Measurements from ENCODE around the gene PRSS53.

PRSS53 gene

GRCh38 chr16:31108794-31109558 lies 20.2 kb upstream of the PRSS53 start:
- H3K27ac ChIP-seq (ENCODE audit: low read depth, low read length) = no peak overlapping the region
- WGBS (ENCODE audit: extremely low coverage, insufficient coverage, low lambda C conversion rate) = no CpG with 5 or more reads among the region's 57 CpGs

GRCh38 chr16:31108035-31108793 lies 19.5 kb upstream of the PRSS53 start, which contains the start of gene BCKDK:
TSS of gene BCKDK (plus strand) at chr16:31108386. CDS start at chr16:31109224, 838 bp downstream.
- Histone ChIP-seq H2AK5ac (ENCODE audit: low read length) (no peak within 1 kb of the TSS), H3K23ac (ENCODE audit: low read length) (peak within 1 kb of the TSS; percentile 57), H3K27me3 (ENCODE audit: insufficient read depth, low read length, poor library complexity) (no peaks in the 10 kb centered on the region), H3K4me3 (ENCODE audit: low read length) (peak within 1 kb of the TSS; percentile 80), H3K4ac (ENCODE audit: low read depth, low read length) (peak within 1 kb of the TSS; percentile 74), H3K36me3 (ENCODE audit: control insufficient read depth, insufficient read depth, low read length) (peaks cover 4% of the 10 kb centered on the region), H4K5ac (ENCODE audit: low read length) (no peak within 1 kb of the TSS), H2BK15ac (replicated peaks; ENCODE audit: low read depth) (no peak within 1 kb of the TSS), H3K18ac (ENCODE audit: low read length) (peak within 1 kb of the TSS; percentile 72), H3K27ac (ENCODE audit: low read depth, low read length) (no peak within 1 kb of the TSS), H3K9ac (ENCODE audit: low read length) (peak within 1 kb of the TSS; percentile 91), H2BK5ac (ENCODE audit: low read length) (no peak within 1 kb of the TSS), H3K79me2 (ENCODE audit: control insufficient read depth, insufficient read depth, low read length) (no peaks in the 10 kb centered on the region), H2BK120ac (ENCODE audit: low read depth, low read length) (no peak within 1 kb of the TSS), H3K4me1 (ENCODE audit: control insufficient read depth, low read depth, low read length) (no peaks in the 10 kb centered on the region), H3K56ac (ENCODE audit: low read length) (peak within 1 kb of the TSS; percentile 97), H3K79me1 (ENCODE audit: low read length) (peaks cover 4% of the 10 kb centered on the region), H4K8ac (ENCODE audit: low read depth, low read length) (peak within 1 kb of the TSS; percentile 77), H3K4me2 (ENCODE audit: low read length) (peak within 1 kb of the TSS; percentile 90)
- WGBS (ENCODE audit: extremely low coverage, insufficient coverage, low lambda C conversion rate) = no CpG with 5 or more reads among the region's 68 CpGs
- peak; percentile 65 for DNase-seq

More at GRCh38 chr16:31108794-31109558, 20.2 kb upstream of the PRSS53 start:
- H2AK5ac ChIP-seq (ENCODE audit: low read length) = no peak overlapping the region
- peak overlapping the region; percentile 74 for H3K4ac ChIP-seq (ENCODE audit: low read depth, low read length)
- peak overlapping the region; percentile 97 for H3K56ac ChIP-seq (ENCODE audit: low read length)
- H3K4me1 ChIP-seq (ENCODE audit: control insufficient read depth, low read depth, low read length) = no peaks in the 10 kb centered on the region
- H3K79me2 ChIP-seq (ENCODE audit: control insufficient read depth, insufficient read depth, low read length) = no peaks in the 10 kb centered on the region
- no peaks in the 10 kb centered on the region for H3K27me3 ChIP-seq (ENCODE audit: insufficient read depth, low read length, poor library complexity)
- no peak for DNase-seq
- H3K36me3 ChIP-seq (ENCODE audit: control insufficient read depth, insufficient read depth, low read length) = peaks cover 4% of the 10 kb centered on the region
- peaks cover 4% of the 10 kb centered on the region for H3K79me1 ChIP-seq (ENCODE audit: low read length)
- no peak overlapping the region for H2BK5ac ChIP-seq (ENCODE audit: low read length)
- peak overlapping the region; percentile 90 for H3K4me2 ChIP-seq (ENCODE audit: low read length)
- H4K5ac ChIP-seq (ENCODE audit: low read length) = no peak overlapping the region
- H3K23ac ChIP-seq (ENCODE audit: low read length) = no peak overlapping the region
- H4K8ac ChIP-seq (ENCODE audit: low read depth, low read length) = no peak overlapping the region
- H3K9ac ChIP-seq (ENCODE audit: low read length) = peak overlapping the region; percentile 91
- peak overlapping the region; percentile 72 for H3K18ac ChIP-seq (ENCODE audit: low read length)
- peak overlapping the region; percentile 80 for H3K4me3 ChIP-seq (ENCODE audit: low read length)
- H2BK120ac ChIP-seq (ENCODE audit: low read depth, low read length) = no peak overlapping the region
- no peak overlapping the region for H2BK15ac ChIP-seq (replicated peaks; ENCODE audit: low read depth)

- Histone ChIP-seq H3K27me3 (ENCODE audit: insufficient read depth, low read length, poor library complexity) (no peaks in the 10 kb centered on the region), H2AK5ac (ENCODE audit: low read length) (no peak overlapping the region), H2BK120ac (ENCODE audit: low read depth, low read length) (no peak overlapping the region), H3K9ac (ENCODE audit: low read length) (no peak overlapping the region), H2BK15ac (replicated peaks; ENCODE audit: low read depth) (no peak overlapping the region), H3K4ac (ENCODE audit: low read depth, low read length) (no peak overlapping the region), H3K18ac (ENCODE audit: low read length) (no peak overlapping the region), H4K5ac (ENCODE audit: low read length) (no peak overlapping the region), H4K8ac (ENCODE audit: low read depth, low read length) (no peak overlapping the region), H3K36me3 (ENCODE audit: control insufficient read depth, insufficient read depth, low read length) (peaks cover 4% of the 10 kb centered on the region), H3K56ac (ENCODE audit: low read length) (no peak overlapping the region), H2BK5ac (ENCODE audit: low read length) (no peak overlapping the region), H3K4me2 (ENCODE audit: low read length) (no peak overlapping the region), H3K79me1 (ENCODE audit: low read length) (peaks cover 4% of the 10 kb centered on the region), H3K4me3 (ENCODE audit: low read length) (no peak overlapping the region), H3K23ac (ENCODE audit: low read length) (no peak overlapping the region), H3K27ac (ENCODE audit: low read depth, low read length) (no peak overlapping the region), H3K79me2 (ENCODE audit: control insufficient read depth, insufficient read depth, low read length) (no peaks in the 10 kb centered on the region), H3K4me1 (ENCODE audit: control insufficient read depth, low read depth, low read length) (no peaks in the 10 kb centered on the region)
- WGBS (ENCODE audit: extremely low coverage, insufficient coverage, low lambda C conversion rate) = no CpG with 5 or more reads among the region's 6 CpGs
- no peak for DNase-seq
Observed at GRCh38 chr16:31107465-31107867, 18.7 kb upstream of the PRSS53 start.

- H2BK120ac ChIP-seq (ENCODE audit: low read depth, low read length) = no peak overlapping the region
- H3K27me3 ChIP-seq (ENCODE audit: insufficient read depth, low read length, poor library complexity) = no peaks in the 10 kb centered on the region
- H2AK5ac ChIP-seq (ENCODE audit: low read length) = no peak overlapping the region
- H4K5ac ChIP-seq (ENCODE audit: low read length) = no peak overlapping the region
- peaks cover 2% of the 10 kb centered on the region for H3K36me3 ChIP-seq (ENCODE audit: control insufficient read depth, insufficient read depth, low read length)
- no peak overlapping the region for H3K23ac ChIP-seq (ENCODE audit: low read length)
- H3K9ac ChIP-seq (ENCODE audit: low read length) = no peak overlapping the region
- no peak overlapping the region for H3K4me2 ChIP-seq (ENCODE audit: low read length)
- WGBS (ENCODE audit: extremely low coverage, insufficient coverage, low lambda C conversion rate) = no CpG with 5 or more reads among the region's 28 CpGs
- H3K79me2 ChIP-seq (ENCODE audit: control insufficient read depth, insufficient read depth, low read length) = no peaks in the 10 kb centered on the region
- H2BK15ac ChIP-seq (replicated peaks; ENCODE audit: low read depth) = no peak overlapping the region
- H3K4me3 ChIP-seq (ENCODE audit: low read length) = no peak overlapping the region
- no peak overlapping the region for H2BK5ac ChIP-seq (ENCODE audit: low read length)
- no peaks in the 10 kb centered on the region for H3K4me1 ChIP-seq (ENCODE audit: control insufficient read depth, low read depth, low read length)
- H3K27ac ChIP-seq (ENCODE audit: low read depth, low read length) = no peak overlapping the region
- H3K4ac ChIP-seq (ENCODE audit: low read depth, low read length) = no peak overlapping the region
- DNase-seq = no peak
- peaks cover 4% of the 10 kb centered on the region for H3K79me1 ChIP-seq (ENCODE audit: low read length)
- H3K56ac ChIP-seq (ENCODE audit: low read length) = no peak overlapping the region
- no peak overlapping the region for H3K18ac ChIP-seq (ENCODE audit: low read length)
- no peak overlapping the region for H4K8ac ChIP-seq (ENCODE audit: low read depth, low read length)
Observed at GRCh38 chr16:31106509-31107464, 18.0 kb upstream of the PRSS53 start.

GRCh38 chr16:31105677-31106213 lies 17.0 kb upstream of the PRSS53 start:
- H4K5ac ChIP-seq (ENCODE audit: low read length) = no peak overlapping the region
- H3K36me3 ChIP-seq (ENCODE audit: control insufficient read depth, insufficient read depth, low read length) = no peaks in the 10 kb centered on the region
- H3K4me3 ChIP-seq (ENCODE audit: low read length) = no peak overlapping the region
- H4K8ac ChIP-seq (ENCODE audit: low read depth, low read length) = no peak overlapping the region
- DNase-seq = peak; percentile 79
- no peak overlapping the region for H3K27ac ChIP-seq (ENCODE audit: low read depth, low read length)
- no peak overlapping the region for H2BK120ac ChIP-seq (ENCODE audit: low read depth, low read length)
- H2AK5ac ChIP-seq (ENCODE audit: low read length) = no peak overlapping the region
- no peaks in the 10 kb centered on the region for H3K79me2 ChIP-seq (ENCODE audit: control insufficient read depth, insufficient read depth, low read length)
- no peak overlapping the region for H3K23ac ChIP-seq (ENCODE audit: low read length)
- no peak overlapping the region for H3K4ac ChIP-seq (ENCODE audit: low read depth, low read length)
- H3K79me1 ChIP-seq (ENCODE audit: low read length) = peaks cover 2% of the 10 kb centered on the region
- no peak overlapping the region for H3K18ac ChIP-seq (ENCODE audit: low read length)
- H2BK5ac ChIP-seq (ENCODE audit: low read length) = no peak overlapping the region
- peak overlapping the region; percentile 91 for H3K56ac ChIP-seq (ENCODE audit: low read length)
- no peaks in the 10 kb centered on the region for H3K27me3 ChIP-seq (ENCODE audit: insufficient read depth, low read length, poor library complexity)
- WGBS (ENCODE audit: extremely low coverage, insufficient coverage, low lambda C conversion rate) = no CpG with 5 or more reads among the region's 33 CpGs
- no peaks in the 10 kb centered on the region for H3K4me1 ChIP-seq (ENCODE audit: control insufficient read depth, low read depth, low read length)
- no peak overlapping the region for H3K4me2 ChIP-seq (ENCODE audit: low read length)
- H2BK15ac ChIP-seq (replicated peaks; ENCODE audit: low read depth) = no peak overlapping the region
- H3K9ac ChIP-seq (ENCODE audit: low read length) = peak overlapping the region; percentile 54

Data from mesendoderm (in vitro differentiated cells).